Memory B cell (primary cell): ENCODE results near the gene TTLL9.

ENCODE experiments used
- ATAC-seq: fragments of 150-1000 bp; cut with Tn5 transposase; 2 replicates; pipeline ENCODE4 v1.10.0; 2021; ENCODE audit warnings: low read depth, mild to moderate bottlenecking, moderate library complexity
- DNase-seq, 2 donors: peaks; one replicate each; pipeline ENCODE4 v3.0.0; 2022; ENCODE audit warnings: low spot score in 2 of 2
- H3K27ac Mint-ChIP-seq: one replicate; pipeline ENCODE4 v1.8.0; 2022; ENCODE audit warnings: mild to moderate bottlenecking, moderate library complexity, mixed read lengths
- H3K27me3 Mint-ChIP-seq: one replicate; pipeline ENCODE4 v1.8.0; 2022; ENCODE audit warnings: mixed read lengths
- H3K36me3 Mint-ChIP-seq: one replicate; pipeline ENCODE4 v1.8.0; 2022; ENCODE audit warnings: mild to moderate bottlenecking, mixed read lengths
- H3K4me1 Mint-ChIP-seq: one replicate; pipeline ENCODE4 v1.8.0; 2022; ENCODE audit warnings: mixed read lengths
- H3K4me3 Mint-ChIP-seq: one replicate; pipeline ENCODE4 v1.8.0; 2022; ENCODE audit warnings: mild to moderate bottlenecking, moderate library complexity, mixed read lengths
- H3K9me3 Mint-ChIP-seq: one replicate; pipeline ENCODE4 v1.8.0; 2022; ENCODE audit warnings: mixed read lengths

The TTLL9 gene

DNA sequence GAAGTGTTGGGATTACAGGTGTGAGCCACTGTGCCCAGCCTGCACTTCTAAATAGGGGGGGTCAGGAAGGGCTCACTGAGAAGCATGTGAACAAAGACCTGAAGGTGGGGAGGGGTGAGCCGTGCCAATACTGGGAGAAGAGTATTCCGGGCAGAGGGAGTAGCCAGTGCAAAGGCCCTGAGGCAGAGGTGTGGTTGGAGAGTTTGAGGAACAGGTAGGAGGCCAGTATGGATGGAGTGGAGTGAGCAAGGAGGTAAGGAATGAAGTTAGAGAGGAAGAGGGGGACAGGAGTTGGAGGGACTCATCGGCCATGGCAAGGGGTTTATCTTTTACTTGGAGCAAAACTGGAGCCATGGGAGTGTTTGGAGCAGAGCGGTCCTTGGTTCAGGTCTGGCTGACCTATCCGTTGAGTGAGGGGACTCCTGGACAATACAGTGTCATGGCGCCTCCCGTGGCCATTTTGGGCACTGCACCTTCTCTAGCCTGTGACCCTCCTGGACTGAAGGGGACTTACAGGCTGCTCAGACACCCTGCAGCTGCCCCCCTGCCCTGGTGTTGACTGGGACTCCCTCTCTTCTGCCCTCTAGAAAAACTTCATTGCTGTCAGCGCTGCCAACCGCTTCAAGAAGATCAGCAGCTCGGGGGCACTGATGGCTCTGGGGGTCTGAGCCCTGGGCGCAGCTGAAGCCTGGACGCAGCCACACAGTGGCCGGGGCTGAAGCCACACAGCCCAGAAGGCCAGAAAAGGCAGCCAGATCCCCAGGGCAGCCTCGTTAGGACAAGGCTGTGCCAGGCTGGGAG is 37.1 kb upstream of the TTLL9 start:
- peak; percentile 50 to 66 for DNase-seq
- Mint-ChIP-seq H3K27ac (no peak overlapping the region), H3K4me3 (no peak overlapping the region), H3K36me3 (no peaks in the 10 kb centered on the region), H3K27me3 (no peaks in the 10 kb centered on the region), H3K4me1 (peaks cover 7% of the 10 kb centered on the region), H3K9me3 (no peaks in the 10 kb centered on the region)
- ATAC-seq, result peak; percentile 44

DNA sequence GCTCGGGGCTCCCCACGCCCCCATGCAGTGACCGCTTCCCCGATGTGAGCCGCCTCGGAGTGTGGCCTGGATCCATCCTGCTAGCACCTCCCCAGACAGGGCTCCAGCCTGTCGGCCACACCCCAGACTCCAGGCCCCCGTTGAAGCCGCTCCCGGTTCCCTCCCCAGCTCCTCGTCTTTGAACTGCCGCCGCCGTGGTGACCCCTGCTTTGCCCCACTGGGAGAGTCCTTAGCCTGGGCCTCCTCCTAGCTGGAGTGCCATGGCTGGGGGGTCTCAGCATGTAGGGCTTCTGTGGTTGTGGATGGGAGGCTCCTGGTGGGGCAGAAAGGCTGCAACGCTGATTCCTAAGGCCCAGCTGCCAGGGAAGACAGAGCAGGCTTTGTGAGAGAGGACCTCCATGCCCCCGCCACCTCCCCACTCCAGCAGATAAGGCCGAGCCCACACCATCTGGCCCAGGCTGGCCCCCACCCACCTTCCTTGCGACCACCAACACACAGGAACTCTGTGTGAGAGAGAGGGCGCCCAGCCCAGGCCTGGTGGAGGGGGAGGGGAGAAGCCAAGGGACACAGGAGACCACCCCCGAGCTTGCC is 36.4 kb upstream of the TTLL9 start:
- Mint-ChIP-seq H3K36me3 (no peaks in the 10 kb centered on the region), H3K27me3 (no peaks in the 10 kb centered on the region), H3K4me1 (peaks cover 7% of the 10 kb centered on the region), H3K9me3 (no peaks in the 10 kb centered on the region), H3K4me3 (no peak overlapping the region), H3K27ac (no peak overlapping the region)
- DNase-seq (no peak), ATAC-seq (no peak)

DNA sequence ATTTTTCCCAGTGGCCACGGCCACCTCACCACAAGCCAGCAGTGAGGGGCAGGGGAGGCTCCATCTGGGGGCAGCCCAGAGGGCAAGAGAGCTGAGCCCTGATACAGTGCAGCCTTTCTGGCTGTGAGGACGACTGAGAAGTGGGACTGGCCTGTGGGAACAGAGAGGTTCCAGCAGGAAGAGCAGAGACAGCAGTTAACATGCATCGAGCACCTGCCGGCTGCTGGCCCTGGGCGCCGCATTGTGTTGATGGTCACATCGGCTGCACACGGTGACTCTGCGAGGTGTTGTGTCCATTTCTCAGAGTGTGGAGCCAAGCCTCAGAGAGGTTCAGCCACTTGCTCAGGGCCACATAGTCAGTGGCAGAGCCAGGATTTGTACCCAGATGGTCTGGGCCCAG is 34.9 kb upstream of the TTLL9 start:
- ATAC-seq (no peak), DNase-seq (no peak)
- no peaks in the 10 kb centered on the region for H3K36me3 Mint-ChIP-seq
- no peaks in the 10 kb centered on the region for H3K27me3 Mint-ChIP-seq
- H3K9me3 Mint-ChIP-seq, result no peaks in the 10 kb centered on the region
- no peak overlapping the region for H3K4me3 Mint-ChIP-seq
- H3K27ac Mint-ChIP-seq, result no peak overlapping the region
- H3K4me1 Mint-ChIP-seq, result peaks cover 7% of the 10 kb centered on the region

DNA sequence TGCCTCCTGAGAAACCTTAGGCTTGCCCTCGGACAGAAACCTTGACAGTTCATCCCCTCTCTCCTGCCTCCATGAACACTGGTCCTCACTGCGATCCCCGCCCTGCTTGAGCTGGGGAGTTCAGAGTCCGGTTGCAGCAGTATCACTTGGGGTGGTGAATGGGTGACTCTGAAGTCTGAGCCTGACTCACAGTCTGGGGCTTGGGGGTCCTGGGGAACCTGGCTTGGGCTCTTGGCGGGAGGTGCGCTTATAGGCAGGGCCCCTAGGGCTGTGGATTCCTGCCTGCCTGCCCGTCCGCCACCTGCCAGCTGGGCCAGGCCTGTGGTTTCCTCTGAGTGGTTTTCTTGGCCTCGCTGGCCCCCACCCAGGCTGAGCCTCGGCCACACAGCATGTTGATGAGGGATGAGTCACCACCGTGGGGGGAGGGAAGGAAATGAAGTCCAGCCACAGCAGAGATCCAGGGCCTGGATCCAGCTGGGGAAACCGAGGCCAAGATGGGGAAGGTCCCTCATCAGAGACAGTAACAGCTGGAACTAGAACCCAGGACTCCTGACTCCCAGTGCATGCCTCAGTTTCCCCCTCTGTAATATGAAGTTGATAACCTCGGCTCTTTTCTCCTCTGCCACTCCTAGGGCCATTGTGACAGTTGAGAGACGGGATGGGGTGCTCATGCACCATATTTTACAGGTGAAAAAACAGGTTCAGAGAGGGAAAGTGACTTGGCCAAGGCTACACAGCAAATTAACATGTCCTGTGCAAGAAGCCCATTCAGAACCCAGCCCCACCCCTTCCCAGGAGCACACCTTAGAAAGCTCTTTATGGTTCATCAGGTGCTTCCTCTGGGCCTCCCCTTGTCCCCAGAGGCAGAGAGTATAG is 34.2 kb upstream of the TTLL9 start:
- ATAC-seq (peak; percentile 43), DNase-seq (no peak)
- no peaks in the 10 kb centered on the region for H3K9me3 Mint-ChIP-seq
- no peaks in the 10 kb centered on the region for H3K36me3 Mint-ChIP-seq
- no peak overlapping the region for H3K27ac Mint-ChIP-seq
- H3K4me1 Mint-ChIP-seq, result peaks cover 7% of the 10 kb centered on the region
- H3K4me3 Mint-ChIP-seq, result no peak overlapping the region
- no peaks in the 10 kb centered on the region for H3K27me3 Mint-ChIP-seq

DNA sequence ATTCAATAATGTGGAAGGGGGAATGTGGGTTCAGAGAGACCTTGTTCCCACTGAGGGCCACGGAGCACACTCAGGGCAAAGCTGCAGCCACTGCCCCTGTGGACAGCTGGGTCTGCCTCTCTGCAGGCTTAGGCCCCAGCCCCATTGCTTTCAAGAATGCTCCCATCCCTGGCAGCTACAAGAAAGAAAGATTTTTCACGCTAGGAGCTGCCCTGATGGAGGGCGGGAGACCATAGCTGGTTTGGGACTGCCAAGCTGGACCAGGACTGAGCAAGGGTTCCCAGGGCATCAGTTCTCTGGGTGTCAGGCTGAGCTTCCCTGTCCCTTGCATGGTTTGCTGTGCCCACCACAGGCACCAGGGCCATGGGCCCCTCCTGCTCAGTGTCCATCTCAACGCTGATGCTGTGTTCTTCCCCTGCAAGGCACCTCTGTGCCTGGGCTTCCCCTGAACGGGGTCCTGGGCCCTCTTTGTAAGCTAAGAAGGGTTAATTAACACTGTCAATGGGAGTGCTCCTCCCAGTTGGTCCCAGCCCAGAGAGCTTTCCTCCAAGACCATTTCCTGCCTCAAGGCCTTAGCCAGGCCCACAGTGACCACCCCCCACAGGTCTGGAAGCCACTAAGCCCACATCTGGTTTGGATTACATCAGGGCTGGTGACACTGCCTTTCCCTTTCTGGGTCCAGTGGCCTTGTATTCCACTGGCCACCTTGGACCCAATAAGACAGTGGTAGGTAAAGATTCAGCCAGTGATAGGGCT is 33.4 kb upstream of the TTLL9 start:
- no peak for DNase-seq
- Mint-ChIP-seq H3K4me3 (no peak overlapping the region), H3K27me3 (no peaks in the 10 kb centered on the region), H3K27ac (no peak overlapping the region), H3K9me3 (no peaks in the 10 kb centered on the region), H3K36me3 (no peaks in the 10 kb centered on the region), H3K4me1 (peaks cover 7% of the 10 kb centered on the region)
- no peak for ATAC-seq

DNA sequence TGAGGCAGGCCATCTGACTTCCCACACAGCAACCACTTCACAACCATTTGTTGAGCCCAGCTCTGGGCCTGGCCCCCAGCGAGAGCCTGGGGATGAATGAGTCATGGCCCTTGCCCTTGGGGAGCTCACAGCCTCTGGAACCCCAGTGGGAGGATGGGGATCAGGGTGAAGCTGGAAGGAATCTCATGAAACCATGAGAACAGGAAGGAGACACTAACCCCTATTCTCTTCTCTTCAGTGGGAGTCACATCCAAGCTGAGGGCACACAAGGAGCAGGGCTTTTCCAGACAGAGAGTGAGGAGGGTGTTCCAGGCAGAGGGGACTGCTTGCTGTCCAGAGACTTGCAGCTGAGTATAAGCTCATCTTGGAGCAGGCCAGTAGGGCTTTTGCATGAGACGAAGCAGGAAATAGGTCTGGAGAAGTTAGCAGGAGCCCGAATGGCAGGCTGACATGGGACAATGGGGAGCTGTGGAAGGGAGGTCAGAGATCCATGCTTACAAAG is 32.5 kb upstream of the TTLL9 start:
- Mint-ChIP-seq H3K4me1 (peaks cover 10% of the 10 kb centered on the region), H3K27ac (no peak overlapping the region), H3K4me3 (no peak overlapping the region), H3K36me3 (no peaks in the 10 kb centered on the region), H3K27me3 (no peaks in the 10 kb centered on the region), H3K9me3 (no peaks in the 10 kb centered on the region)
- ATAC-seq (no peak), DNase-seq (no peak)

DNA sequence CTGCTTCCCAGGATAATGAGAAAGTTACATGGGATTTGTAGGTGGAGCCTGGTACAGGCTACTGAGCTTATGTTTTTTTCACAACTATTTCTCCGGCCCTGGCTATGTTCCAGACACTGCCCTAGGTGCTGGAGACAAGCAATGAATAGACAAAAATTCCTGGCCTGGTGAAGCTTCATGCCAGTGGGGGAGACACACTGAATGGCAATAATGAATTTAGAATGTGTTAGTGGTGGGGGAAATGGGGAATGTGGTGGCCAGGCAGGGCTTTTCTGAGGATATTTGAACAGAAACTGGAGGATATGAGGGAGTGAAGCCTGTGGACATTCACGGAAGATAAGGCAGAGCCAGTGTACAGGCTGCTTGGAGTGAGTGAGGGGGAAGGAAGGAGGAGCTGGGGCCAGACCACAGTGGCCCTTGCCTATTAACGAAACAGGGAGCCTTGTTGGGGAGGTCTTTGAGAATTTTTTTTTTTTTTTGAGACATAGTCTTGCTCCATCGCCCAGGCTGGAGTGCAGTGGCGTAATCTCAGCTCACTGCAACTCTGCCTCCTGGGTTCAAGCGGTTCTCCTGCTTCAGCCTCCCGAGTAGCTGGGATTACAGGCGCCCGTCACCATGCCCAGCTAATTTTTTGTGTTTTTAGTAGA is 31.7 kb upstream of the TTLL9 start:
- no peaks in the 10 kb centered on the region for H3K27me3 Mint-ChIP-seq
- no peak for ATAC-seq
- H3K36me3 Mint-ChIP-seq, result no peaks in the 10 kb centered on the region
- peaks cover 10% of the 10 kb centered on the region for H3K4me1 Mint-ChIP-seq
- no peak for DNase-seq
- no peak overlapping the region for H3K4me3 Mint-ChIP-seq
- no peaks in the 10 kb centered on the region for H3K9me3 Mint-ChIP-seq
- H3K27ac Mint-ChIP-seq, result no peak overlapping the region

DNA sequence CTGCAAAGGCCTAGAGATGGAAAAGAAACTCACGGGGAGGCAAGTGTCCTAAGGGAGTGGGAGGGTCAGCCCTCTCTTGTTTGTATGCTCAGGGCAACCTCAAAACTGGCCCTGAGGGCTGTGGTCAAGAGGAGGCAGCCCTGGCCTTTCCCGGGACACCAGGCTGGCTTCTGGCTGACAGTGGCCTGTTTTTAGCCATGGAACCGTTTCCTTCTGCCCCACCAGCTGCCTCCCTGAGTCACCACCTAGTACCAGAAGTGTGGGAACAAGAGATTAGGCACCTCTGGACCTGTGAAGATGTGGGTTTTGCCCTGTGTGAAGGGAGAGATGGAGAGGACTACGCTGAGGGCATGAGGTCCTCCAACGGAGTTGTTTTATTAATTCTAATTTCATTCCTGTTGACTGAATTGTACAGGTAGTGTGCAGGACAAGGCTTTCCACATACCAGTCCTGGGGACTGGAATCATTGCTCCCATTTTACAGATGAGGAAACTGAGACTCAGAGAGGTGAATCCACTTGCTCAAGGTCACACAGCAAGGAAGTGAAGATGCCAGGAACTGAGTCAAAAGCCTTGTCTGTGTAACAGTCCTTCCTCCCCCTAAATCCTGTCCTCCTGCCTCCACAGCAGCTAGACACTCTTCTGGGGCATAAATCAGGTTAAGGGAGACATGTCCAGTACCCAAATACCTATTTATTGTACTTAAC is 30.5 kb upstream of the TTLL9 start:
- Mint-ChIP-seq H3K9me3 (no peaks in the 10 kb centered on the region), H3K27me3 (no peaks in the 10 kb centered on the region), H3K4me3 (no peak overlapping the region), H3K4me1 (peaks cover 10% of the 10 kb centered on the region), H3K27ac (no peak overlapping the region), H3K36me3 (no peaks in the 10 kb centered on the region)
- ATAC-seq (no peak), DNase-seq (no peak)

DNA sequence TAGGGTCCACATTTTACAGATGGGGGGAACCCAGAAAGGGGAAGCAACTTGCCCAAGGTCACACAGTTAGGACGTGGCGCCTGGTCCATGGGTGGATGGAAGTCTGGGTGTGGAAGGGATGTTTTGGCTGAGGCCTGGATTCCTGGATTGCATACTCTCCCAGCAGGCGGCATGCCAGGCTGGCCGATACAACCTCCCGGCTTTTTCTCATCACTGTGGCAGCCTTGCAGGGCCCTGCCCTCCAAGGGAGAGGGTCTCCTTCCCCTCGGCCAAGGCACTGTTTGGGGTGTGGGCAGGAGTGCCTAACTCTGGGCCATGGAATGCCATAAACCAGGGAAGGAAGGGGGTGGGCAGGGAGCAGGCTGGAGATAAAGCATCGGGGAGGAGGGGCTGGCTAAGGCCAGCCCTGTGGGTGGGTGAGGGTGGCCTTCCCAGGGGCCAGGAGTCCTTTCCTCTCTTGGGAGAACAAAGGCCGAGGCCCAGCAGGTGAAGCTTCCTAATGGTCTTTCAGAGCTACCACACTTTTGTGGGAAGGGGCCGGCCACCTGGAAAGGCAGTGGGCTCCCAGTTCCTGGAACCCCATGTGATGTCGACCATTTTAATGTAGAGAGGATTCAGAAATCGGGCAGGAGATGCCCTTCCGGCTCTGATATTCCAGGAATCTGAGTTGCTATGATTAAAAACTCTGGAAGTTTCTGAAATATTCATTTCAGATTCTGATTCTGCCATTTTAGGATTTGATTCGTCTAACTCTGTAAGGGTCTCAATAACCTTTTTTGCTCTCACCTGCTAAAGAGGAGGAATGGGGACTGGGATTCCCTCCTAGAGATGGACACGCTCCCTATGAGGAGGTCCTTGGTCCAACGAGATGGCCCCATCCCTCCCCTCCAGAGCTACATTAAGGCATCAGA is 29.3 kb upstream of the TTLL9 start:
- no peaks in the 10 kb centered on the region for H3K36me3 Mint-ChIP-seq
- H3K4me3 Mint-ChIP-seq, result no peak overlapping the region
- DNase-seq (no peak), ATAC-seq (no peak)
- peaks cover 6% of the 10 kb centered on the region for H3K4me1 Mint-ChIP-seq
- H3K27me3 Mint-ChIP-seq, result no peaks in the 10 kb centered on the region
- no peak overlapping the region for H3K27ac Mint-ChIP-seq
- no peaks in the 10 kb centered on the region for H3K9me3 Mint-ChIP-seq

DNA sequence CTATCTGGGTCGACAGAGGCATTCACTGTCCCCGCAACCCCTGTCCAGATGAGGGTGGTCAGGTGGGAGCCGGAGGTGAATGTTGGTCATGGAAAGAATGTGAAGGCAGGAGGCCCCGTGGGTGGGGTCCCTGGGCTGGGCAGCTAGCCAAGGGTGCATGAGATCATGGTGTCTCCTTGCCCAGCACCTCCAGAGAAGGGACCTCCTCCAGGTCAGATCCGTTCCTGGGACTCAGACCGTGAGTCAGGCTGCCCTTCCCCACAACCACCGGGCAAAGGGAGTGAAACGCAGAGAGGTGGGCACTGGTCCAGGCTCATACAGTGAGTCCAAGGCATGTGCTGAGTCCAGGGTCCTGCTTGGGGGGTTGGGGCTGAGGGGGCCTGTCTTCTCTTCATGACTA is 28.5 kb upstream of the TTLL9 start:
- Mint-ChIP-seq H3K27me3 (no peaks in the 10 kb centered on the region), H3K27ac (no peak overlapping the region), H3K9me3 (no peaks in the 10 kb centered on the region), H3K4me3 (no peak overlapping the region), H3K4me1 (peaks cover 3% of the 10 kb centered on the region), H3K36me3 (no peaks in the 10 kb centered on the region)
- ATAC-seq, result no peak
- no peak for DNase-seq

DNA sequence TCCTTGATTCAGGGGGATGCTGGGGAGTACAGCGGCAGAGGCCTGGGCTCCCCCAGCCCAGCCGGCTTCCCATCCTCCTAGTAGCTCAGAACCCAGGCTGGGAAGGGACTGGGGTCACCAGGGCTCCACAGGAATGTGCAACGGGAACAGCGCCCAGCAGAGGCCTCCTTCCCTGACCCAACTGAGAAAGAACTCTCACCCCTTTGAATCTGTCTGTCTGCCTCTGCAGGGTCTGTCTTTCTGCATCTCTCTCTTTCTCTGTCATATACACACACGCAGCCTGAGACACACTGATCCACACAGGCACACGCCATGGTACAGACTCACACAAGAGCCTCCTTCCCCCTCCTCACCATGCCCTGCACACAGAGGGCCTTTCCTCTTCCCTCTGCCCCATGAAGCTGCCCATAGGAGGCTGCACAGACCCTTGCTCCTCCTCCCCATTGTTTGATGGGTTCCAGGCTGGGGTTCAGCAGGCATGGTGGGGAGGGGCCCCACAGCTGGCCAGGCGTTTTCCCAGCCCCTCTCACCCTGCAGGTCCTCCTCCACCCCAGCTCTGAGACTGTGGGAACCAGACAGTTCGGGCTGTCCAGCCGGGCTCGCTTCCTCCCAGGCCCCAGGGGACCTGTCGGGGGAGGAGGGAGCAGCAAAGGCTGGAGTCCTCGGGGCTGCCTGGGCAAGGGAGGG is 27.8 kb upstream of the TTLL9 start:
- Mint-ChIP-seq H3K36me3 (no peaks in the 10 kb centered on the region), H3K4me3 (no peak overlapping the region), H3K27ac (no peak overlapping the region), H3K4me1 (peaks cover 3% of the 10 kb centered on the region), H3K9me3 (no peaks in the 10 kb centered on the region), H3K27me3 (no peaks in the 10 kb centered on the region)
- no peak for DNase-seq
- no peak for ATAC-seq

DNA sequence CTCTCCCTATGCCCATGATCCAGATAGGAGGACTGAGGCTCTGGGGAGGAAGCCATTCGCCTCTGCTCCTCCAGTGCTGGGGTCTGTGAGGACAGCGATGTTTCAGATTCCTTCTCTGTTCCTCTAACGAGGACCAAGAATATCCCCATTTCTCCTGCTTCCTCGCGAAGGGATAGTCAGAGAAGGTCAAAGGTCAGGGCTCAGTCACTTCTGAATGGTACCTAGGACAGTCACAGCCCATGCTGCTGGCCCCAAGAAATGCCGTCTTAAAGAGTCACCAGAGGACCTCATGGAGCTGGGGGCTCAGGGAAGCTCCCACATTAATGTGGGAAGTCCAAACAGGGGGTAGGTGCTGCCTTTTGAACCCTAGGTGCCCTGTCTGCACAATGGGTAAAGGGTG is 27.1 kb upstream of the TTLL9 start:
- Mint-ChIP-seq H3K27me3 (no peaks in the 10 kb centered on the region), H3K36me3 (no peaks in the 10 kb centered on the region), H3K4me3 (no peak overlapping the region), H3K27ac (no peak overlapping the region), H3K4me1 (peaks cover 3% of the 10 kb centered on the region), H3K9me3 (no peaks in the 10 kb centered on the region)
- no peak for DNase-seq
- ATAC-seq, result peak; percentile 15
